Endothelial cell of umbilical vein (primary cell): ENCODE measurements around the gene FZD7.

Source experiments
- CTCF ChIP-seq, 2 donors: IDR thresholded peaks; 1 replicate in 1 of 2; 2 replicates in 1 of 2; pipeline ENCODE4 v1.5.1; 2011; ENCODE audit warnings: low read length in 2 of 2, mild to moderate bottlenecking in 2 of 2, moderate library complexity in 2 of 2, control low read depth in 1 of 2, inconsistent platforms in 1 of 2, low read depth in 1 of 2; ENCODE audit not compliant: insufficient read depth in 1 of 2; ENCODE audit errors: extremely low read depth in 1 of 2
- EZH2 ChIP-seq: IDR thresholded peaks from 2 replicates; pipeline ENCODE4 v1.6.1; 2012; ENCODE audit warnings: borderline replicate concordance, low read depth, mild to moderate bottlenecking, moderate library complexity, low read length, inconsistent platforms; ENCODE audit not compliant: severe bottlenecking
- FOS ChIP-seq: IDR thresholded peaks from 2 replicates; pipeline ENCODE4 v1.6.1; 2011; ENCODE audit warnings: mild to moderate bottlenecking, low read length, moderate library complexity, borderline replicate concordance; ENCODE audit not compliant: insufficient read depth
- MAX ChIP-seq: IDR thresholded peaks from 2 replicates; pipeline ENCODE4 v1.6.1; 2011; ENCODE audit not compliant: insufficient read depth, insufficient read length
- MYC ChIP-seq: IDR thresholded peaks from one replicate; pipeline ENCODE4 v1.6.1; 2011; ENCODE audit warnings: mild to moderate bottlenecking, low read depth, low read length
- POLR2A ChIP-seq: IDR thresholded peaks from 2 replicates; pipeline ENCODE4 v1.6.1; 2012; ENCODE audit warnings: low read depth, mild to moderate bottlenecking, control low read depth, low read length
- POLR2AphosphoS5 ChIP-seq: IDR thresholded peaks from 2 replicates; pipeline ENCODE4 v1.6.1; 2012; ENCODE audit warnings: low read depth, mild to moderate bottlenecking, control low read depth, low read length, moderate library complexity; ENCODE audit not compliant: insufficient read depth

GRCh38 chr2:202074324-202074723 is 40.7 kb downstream of the FZD7 start:
- TF ChIP-seq CTCF (IDR thresholded peaks at IDR 0.05; ENCODE audit: extremely low read depth in 1 of 2, insufficient read depth in 1 of 2, low read depth in 1 of 2, low read length in 2 of 2): no peak
- TF ChIP-seq POLR2A: no peak
- no peak for TF ChIP-seq POLR2AphosphoS5
- no peak for TF ChIP-seq EZH2
- no peak for TF ChIP-seq MAX
- TF ChIP-seq MYC: no peak
- TF ChIP-seq FOS: no peak
